Inferior parietal cortex (tissue), 1 donor: ENCODE results near the gene BIK.

ENCODE experiments used
- DNase-seq: peaks from one replicate; pipeline ENCODE4 v3.0.0-alpha.2; 2016; ENCODE audit errors: extremely low spot score

The BIK gene

GRCh38 chr22:43162412-43163150 lies 52.0 kb downstream of the BIK start:
- no peak for DNase-seq

DNA sequence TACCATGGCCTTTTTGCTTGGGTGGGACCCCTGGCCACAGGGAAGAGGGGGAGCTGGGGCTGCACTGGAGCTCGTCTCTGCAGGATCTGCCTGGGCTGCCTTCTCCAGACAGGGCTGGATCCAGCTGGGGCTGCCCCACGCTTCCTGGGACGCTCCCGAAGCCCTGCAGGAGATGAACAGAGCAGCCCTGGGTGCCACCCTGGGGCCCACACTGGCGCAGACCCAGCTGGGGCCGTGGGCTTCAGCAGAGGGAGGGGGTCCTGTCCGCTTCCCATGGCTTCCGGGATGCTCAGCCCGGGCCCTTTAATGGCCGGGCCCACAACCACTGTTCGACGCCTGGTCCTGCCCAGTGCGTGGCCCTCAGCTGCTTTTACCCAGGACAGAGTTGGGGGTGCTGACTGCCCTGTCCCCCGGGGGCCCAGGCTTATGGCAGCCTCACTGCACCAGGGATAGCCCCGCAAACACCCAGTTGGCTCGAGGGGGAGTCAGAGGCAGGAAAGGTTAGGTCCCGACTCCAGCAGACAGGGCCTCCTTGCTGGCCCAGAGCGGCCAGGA lies 52.8 kb downstream of the BIK start:
- DNase-seq: no peak

DNA sequence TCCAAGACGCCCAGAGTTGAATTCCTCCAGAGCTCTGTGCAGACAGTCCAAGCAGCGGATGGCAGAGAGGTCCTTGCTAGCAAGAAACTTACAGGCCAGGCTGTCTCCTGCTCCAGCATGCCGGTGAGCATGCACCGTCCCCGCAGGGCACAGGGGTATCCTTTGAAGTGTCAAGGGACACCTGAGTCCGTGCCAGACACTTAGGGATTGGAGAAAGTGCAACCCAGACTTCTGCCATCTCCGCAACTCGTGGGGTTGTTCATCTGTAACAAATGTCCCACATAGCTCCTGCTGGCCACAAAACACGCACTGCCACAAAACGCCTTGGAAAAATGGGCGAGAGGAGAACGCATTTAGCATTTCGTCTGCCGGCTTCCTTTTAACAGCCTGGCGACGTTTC lies 54.1 kb downstream of the BIK start:
- DNase-seq: no peak

DNA sequence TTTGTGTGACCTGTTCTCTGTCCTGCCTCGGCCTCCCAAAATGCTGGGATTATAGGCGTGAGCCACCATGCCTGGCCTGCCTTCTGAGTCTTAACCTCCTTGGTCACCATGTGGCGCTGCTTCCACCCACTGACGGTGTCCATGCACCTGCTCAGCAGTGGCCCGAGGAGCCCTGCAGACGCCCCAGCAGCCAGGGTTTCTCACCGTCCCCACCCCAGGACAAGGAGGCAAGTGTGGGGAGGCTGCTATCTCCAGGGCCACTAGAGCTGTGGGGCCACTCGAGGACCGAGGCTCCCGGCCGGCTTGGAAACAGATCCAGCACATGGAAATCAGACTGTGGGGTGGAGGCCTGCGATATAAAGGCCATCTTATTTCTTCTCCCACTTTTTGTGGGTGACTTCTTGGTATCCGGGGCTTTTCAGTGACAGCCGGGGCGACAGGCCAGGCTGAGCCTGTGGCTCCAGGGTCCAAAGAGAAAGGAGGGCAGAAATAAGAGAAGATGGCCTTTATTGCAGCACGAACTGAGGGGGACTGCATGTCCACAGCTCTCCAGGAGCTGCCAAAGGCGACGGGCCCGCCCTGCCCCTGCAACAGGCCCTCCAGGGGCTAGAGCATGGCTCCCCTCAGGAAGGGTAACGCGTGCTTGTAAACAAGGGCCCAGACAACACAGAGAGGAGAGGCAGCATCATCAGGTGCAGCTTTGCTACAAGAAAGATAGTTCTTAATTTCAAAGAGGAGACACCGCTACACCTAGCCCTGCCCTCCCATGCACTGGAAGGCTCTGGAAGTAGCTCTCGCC lies 55.8 kb downstream of the BIK start:
- no peak for DNase-seq

DNA sequence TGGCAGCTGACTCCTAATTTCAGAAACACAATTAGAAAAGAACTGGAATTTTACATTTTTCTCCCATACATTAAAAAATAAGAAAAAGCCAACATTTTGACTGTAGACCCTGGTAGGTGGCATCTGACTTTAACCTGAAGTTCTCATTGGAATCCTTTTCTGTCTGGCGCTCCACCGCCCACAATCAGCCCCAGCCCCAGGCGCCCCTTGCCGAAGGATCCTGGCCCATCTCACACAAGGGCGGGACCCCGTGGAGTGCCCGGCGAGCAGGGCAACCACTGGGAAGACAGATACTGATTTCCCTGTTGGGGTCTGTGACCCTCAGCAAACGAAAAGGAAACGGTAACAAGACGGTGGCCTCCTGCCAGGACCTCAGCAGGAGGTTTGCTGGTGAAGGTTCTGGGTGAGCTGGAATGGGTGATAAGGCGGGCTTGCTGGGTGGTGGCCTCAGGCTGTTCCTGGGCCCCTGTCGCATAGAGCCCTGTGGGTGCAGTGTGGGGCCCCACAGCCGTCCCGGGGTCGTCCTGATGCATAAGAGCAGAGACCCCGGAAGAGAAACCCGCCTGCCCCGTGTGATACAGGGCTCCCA lies 56.5 kb downstream of the BIK start:
- DNase-seq: no peak

GRCh38 chr22:43168471-43169309 lies 58.1 kb downstream of the BIK start:
- DNase-seq: no peak

GRCh38 chr22:43169310-43170130 lies 59.0 kb downstream of the BIK start:
- no peak for DNase-seq

DNA sequence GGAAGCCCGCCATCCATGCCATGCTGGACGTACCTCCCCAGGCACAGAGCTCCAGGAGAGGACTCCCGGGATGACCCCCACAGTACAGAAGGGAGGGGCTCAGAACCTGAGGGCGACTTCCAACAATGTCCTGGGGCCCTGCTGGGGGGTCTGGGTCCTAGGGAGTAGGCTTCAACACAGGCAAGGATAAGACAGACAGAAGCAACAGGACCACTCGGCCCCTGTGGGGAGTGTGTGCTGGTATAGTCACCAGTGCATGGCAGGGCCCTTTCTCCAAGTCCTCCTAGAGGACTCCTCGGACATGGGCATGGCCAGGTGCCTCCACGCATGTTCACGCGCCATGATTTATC lies 59.6 kb downstream of the BIK start:
- DNase-seq: no peak

- no peak for DNase-seq
Observed at GRCh38 chr22:43171019-43171491, 60.5 kb downstream of the BIK start.

GRCh38 chr22:43171607-43172006 lies 61.1 kb downstream of the BIK start:
- no peak for DNase-seq

DNA sequence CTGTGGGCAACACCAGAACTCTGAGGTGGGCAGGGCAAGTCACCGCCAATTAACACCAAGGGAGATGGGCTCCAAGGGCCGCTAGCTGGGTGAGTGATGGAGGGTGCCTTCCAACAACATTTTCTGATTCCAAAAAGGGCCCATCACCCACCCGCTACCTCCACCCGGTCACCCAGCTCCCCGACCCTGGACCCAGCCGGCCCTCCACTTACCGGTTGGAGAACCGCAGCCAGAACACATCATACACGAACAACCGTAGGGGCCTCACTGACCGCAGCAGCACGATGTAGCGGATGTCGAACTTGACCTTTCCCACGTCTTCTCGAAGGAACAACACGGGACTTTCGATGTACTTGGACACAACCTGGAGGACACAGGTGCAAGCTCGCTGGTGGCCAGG lies 61.6 kb downstream of the BIK start:
- no peak for DNase-seq

DNA sequence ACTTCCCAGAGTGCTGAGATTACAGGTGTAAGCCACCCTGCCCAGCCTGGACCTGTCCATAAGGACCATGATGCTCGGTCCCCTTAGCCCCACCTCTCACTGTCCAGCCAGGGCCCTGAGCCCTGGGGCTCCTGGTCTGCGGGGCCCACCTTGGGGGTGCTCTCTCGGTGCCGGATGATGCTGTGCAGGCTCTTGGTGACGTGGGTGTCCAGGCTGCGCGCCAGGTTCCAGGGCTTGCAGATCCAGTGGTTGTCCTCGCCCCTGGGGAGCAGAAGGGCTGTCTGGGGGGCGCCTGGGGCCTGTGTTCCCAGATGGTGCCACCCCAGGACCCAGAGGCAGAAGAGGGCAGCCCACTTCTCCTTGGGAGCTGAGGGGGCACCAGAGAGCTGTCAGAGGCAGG lies 63.0 kb downstream of the BIK start:
- DNase-seq: no peak

GRCh38 chr22:43173976-43174720 lies 63.6 kb downstream of the BIK start:
- DNase-seq: no peak

- DNase-seq: no peak
Observed at GRCh38 chr22:43174941-43175531, 64.5 kb downstream of the BIK start.

DNA sequence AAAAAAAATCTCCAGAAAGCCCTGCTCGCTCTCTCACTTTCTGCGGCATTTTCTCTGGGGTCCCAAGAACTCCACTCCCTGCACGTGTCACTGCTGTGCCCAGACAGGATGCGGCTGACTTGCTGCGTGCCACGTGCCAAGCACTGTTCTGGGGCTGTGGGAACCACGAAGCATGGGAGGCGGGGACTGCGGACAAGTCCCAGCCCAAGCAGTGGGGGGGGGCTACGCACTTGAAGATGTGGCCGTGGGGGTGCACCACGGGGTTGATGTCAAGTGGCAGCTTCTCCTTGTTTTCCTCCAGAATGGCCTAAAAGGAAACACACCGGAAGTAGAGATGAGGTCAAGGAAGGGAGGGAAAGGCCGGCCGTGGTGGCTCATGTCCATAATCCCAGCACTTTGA lies 65.5 kb downstream of the BIK start:
- DNase-seq: no peak

GRCh38 chr22:43177479-43177878 lies 66.9 kb downstream of the BIK start:
- no peak for DNase-seq
